MM.1S (cell line): Measurements from ENCODE around the gene SEPTIN5.

Source experiments
- DNase-seq: peaks from one replicate; pipeline ENCODE4 v3.0.0-alpha.2; 2015
- H2AFZ ChIP-seq: fragments of 300-600 bp; sonication (generic); 2 replicates; pipeline ENCODE4 v1.6.0; 2016; ENCODE audit warnings: antibody characterized with exemption, low read length
- H3F3A ChIP-seq: fragments of 300-600 bp; sonication (generic); 2 replicates; pipeline ENCODE4 v1.6.1; 2016; ENCODE audit warnings: mild to moderate bottlenecking, antibody characterized with exemption, low read length, moderate library complexity, mixed read lengths; ENCODE audit not compliant: insufficient read depth
- H3K27ac ChIP-seq: fragments of 300-600 bp; sonication (generic); 2 replicates; pipeline ENCODE4 v1.5.1; 2016; ENCODE audit warnings: mild to moderate bottlenecking, low read length
- H3K27me3 ChIP-seq: fragments of 300-600 bp; sonication (generic); replicated peaks from 2 replicates; pipeline ENCODE4 v1.6.0; 2016; ENCODE audit warnings: low read length; ENCODE audit not compliant: insufficient read depth
- H3K36me3 ChIP-seq: fragments of 300-600 bp; sonication (generic); replicated peaks from 2 replicates; pipeline ENCODE4 v1.6.1; 2016; ENCODE audit warnings: mild to moderate bottlenecking, low read length, mixed read lengths; ENCODE audit not compliant: insufficient read depth
- H3K4me1 ChIP-seq: fragments of 300-600 bp; sonication (generic); 2 replicates; pipeline ENCODE4 v1.6.1; 2016; ENCODE audit warnings: low read length, mixed read lengths
- H3K4me2 ChIP-seq: fragments of 300-600 bp; sonication (generic); 2 replicates; pipeline ENCODE4 v1.6.0; 2016; ENCODE audit warnings: low read depth, low read length
- H3K4me3 ChIP-seq: fragments of 300-600 bp; sonication (generic); 2 replicates; pipeline ENCODE4 v1.5.1; 2016; ENCODE audit warnings: low read length, mixed read lengths
- H3K79me2 ChIP-seq: fragments of 300-600 bp; sonication (generic); 2 replicates; pipeline ENCODE4 v1.6.1; 2016; ENCODE audit warnings: mixed run types, low read length, mixed read lengths
- H3K9ac ChIP-seq: fragments of 300-600 bp; sonication (generic); 2 replicates; pipeline ENCODE4 v1.6.1; 2016; ENCODE audit warnings: low read length, mixed read lengths
- H3K9me2 ChIP-seq: fragments of 300-600 bp; sonication (generic); replicated peaks from 2 replicates; pipeline ENCODE4 v1.6.1; 2016; ENCODE audit warnings: mild to moderate bottlenecking, low read length, mixed read lengths; ENCODE audit not compliant: insufficient read depth
- H3K9me3 ChIP-seq: fragments of 300-600 bp; sonication (generic); replicated peaks from 2 replicates; pipeline ENCODE4 v1.6.1; 2016; ENCODE audit warnings: mild to moderate bottlenecking, low read length, mixed read lengths; ENCODE audit not compliant: insufficient read depth
- H4K20me1 ChIP-seq: fragments of 300-600 bp; sonication (generic); 2 replicates; pipeline ENCODE4 v1.6.1; 2016; ENCODE audit warnings: mild to moderate bottlenecking, low read length, moderate library complexity, mixed read lengths; ENCODE audit not compliant: insufficient read depth
- EZH2 ChIP-seq: fragments of 300-600 bp; sonication (generic); optimal IDR thresholded peaks from 2 replicates; pipeline ENCODE3; 2017; ENCODE audit warnings: low read depth, mild to moderate bottlenecking, antibody characterized with exemption, low read length, mixed read lengths
- EZH2phosphoT487 ChIP-seq: fragments of 300-600 bp; sonication (generic); IDR thresholded peaks from 2 replicates; pipeline ENCODE4 v1.6.1; 2018; ENCODE audit warnings: antibody characterized with exemption, low read length
- TF ChIP-seq, protein P1 (sequence below): fragments of 300-600 bp; sonication (generic); IDR thresholded peaks from 2 replicates; pipeline ENCODE4 v1.5.1; 2016; ENCODE audit warnings: antibody characterized with exemption, low read length, mixed read lengths

SEPTIN5 gene

DNA sequence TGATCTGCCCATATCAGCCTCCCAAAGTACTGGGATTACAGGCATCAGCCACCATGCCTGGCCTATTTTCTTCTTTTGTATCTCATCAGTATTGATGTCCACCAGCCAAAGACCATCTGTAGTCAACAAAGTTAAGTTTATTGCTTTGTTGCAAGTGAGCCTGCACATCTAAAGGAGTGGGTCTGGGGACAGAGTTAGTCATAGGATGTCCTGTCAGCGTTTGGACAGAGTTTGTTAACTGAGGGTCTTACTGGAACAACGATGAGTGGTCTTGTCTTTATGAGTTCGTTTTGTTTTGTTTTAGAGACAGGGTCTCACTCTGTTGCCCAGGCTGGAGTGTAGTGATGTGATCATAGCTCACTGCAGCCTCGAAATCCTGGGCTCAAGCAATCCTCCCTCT lies 40.6 kb upstream of the SEPTIN5 start:
- H2AFZ ChIP-seq, result no peak overlapping the region
- H3K4me2 ChIP-seq, result no peak overlapping the region
- no peaks in the 10 kb centered on the region for H3K36me3 ChIP-seq
- no peak overlapping the region for H3K4me3 ChIP-seq
- H4K20me1 ChIP-seq, result no peaks in the 10 kb centered on the region
- H3K27me3 ChIP-seq, result peaks cover 23% of the 10 kb centered on the region
- H3K9me3 ChIP-seq, result no peaks in the 10 kb centered on the region
- H3F3A ChIP-seq, result no peaks in the 10 kb centered on the region
- no peaks in the 10 kb centered on the region for H3K79me2 ChIP-seq
- no peak overlapping the region for H3K9ac ChIP-seq
- DNase-seq, result no peak
- H3K4me1 ChIP-seq, result no peaks in the 10 kb centered on the region
- no peak overlapping the region for H3K27ac ChIP-seq
- no peaks in the 10 kb centered on the region for H3K9me2 ChIP-seq
- TF ChIP-seq, protein P1, sequence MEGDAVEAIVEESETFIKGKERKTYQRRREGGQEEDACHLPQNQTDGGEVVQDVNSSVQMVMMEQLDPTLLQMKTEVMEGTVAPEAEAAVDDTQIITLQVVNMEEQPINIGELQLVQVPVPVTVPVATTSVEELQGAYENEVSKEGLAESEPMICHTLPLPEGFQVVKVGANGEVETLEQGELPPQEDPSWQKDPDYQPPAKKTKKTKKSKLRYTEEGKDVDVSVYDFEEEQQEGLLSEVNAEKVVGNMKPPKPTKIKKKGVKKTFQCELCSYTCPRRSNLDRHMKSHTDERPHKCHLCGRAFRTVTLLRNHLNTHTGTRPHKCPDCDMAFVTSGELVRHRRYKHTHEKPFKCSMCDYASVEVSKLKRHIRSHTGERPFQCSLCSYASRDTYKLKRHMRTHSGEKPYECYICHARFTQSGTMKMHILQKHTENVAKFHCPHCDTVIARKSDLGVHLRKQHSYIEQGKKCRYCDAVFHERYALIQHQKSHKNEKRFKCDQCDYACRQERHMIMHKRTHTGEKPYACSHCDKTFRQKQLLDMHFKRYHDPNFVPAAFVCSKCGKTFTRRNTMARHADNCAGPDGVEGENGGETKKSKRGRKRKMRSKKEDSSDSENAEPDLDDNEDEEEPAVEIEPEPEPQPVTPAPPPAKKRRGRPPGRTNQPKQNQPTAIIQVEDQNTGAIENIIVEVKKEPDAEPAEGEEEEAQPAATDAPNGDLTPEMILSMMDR, result no peak
- TF ChIP-seq EZH2 (no peak), EZH2phosphoT487 (no peak)

DNA sequence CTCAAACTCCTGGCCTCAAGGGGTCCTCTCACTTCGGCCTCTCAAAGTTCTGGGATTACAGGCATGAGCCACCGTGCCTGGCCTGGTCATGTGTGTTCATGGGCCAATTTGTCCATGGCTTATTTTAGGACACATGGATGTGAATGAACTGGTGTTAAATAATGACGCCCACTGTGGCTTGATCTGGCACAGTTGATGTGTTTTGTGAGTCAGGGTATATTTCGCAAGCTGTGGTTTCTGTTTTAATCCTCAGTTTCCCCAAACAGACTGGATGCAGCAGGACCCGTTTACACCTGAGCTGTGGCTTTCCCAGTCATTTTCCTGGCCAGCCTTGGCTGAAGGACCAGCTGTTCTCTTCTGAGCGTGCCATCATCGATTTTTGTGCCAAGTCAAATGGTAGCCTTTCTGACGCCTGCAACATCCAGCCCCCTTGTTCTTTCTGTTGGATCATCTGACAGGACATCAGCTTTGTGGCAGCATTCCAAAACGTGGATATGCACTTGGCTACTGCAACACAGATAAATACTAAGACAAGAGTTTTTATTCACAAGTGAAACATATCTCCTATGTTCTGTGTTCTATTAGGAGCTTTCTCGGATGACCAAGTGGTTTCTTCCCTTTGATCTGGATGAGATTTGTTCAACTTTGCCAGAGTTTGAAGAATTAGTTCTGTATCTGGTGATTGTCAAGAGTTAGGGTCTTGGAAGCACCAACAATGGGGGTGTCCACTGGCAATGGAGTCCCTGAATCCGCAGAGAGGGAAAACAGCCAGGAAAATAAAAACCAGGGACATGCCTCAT lies 40.0 kb upstream of the SEPTIN5 start:
- Histone ChIP-seq H3K4me1 (no peaks in the 10 kb centered on the region), H3K9me3 (no peaks in the 10 kb centered on the region), H4K20me1 (no peaks in the 10 kb centered on the region), H3K27me3 (peaks cover 20% of the 10 kb centered on the region), H3K4me3 (no peak overlapping the region), H3F3A (no peaks in the 10 kb centered on the region), H3K9me2 (no peaks in the 10 kb centered on the region), H3K9ac (no peak overlapping the region), H3K36me3 (no peaks in the 10 kb centered on the region), H3K4me2 (no peak overlapping the region), H3K27ac (no peak overlapping the region), H2AFZ (no peak overlapping the region), H3K79me2 (no peaks in the 10 kb centered on the region)
- DNase-seq, result no peak
- TF ChIP-seq, protein P1, result no peak

DNA sequence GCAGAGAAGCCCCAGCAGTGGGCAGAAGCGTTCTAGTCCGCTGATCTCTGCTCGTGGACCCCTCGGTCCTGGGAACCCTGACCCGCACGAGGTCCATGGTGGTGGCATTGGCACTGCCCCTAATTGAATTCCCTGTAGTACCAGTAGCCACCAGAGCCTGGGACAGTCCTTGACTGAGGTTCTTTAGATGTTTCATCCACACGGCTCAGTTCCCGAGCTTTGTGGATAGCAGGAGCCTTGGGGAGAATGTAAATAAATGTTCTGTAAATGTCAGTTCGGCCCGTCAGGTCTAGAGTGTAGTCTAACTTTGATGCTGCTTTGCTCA lies 39.4 kb upstream of the SEPTIN5 start:
- no peaks in the 10 kb centered on the region for H3K4me1 ChIP-seq
- H3K4me3 ChIP-seq, result no peak overlapping the region
- H3K36me3 ChIP-seq, result no peaks in the 10 kb centered on the region
- peaks cover 23% of the 10 kb centered on the region for H3K27me3 ChIP-seq
- no peaks in the 10 kb centered on the region for H3F3A ChIP-seq
- TF ChIP-seq EZH2phosphoT487 (no peak), EZH2 (no peak)
- TF ChIP-seq, protein P1, result no peak
- no peaks in the 10 kb centered on the region for H3K9me3 ChIP-seq
- H3K9ac ChIP-seq, result no peak overlapping the region
- no peak overlapping the region for H3K4me2 ChIP-seq
- no peaks in the 10 kb centered on the region for H3K79me2 ChIP-seq
- H4K20me1 ChIP-seq, result no peaks in the 10 kb centered on the region
- H2AFZ ChIP-seq, result no peak overlapping the region
- no peaks in the 10 kb centered on the region for H3K9me2 ChIP-seq
- H3K27ac ChIP-seq, result no peak overlapping the region
- DNase-seq, result no peak
